LNCaP clone FGC (cell line): ENCODE measurements around the gene PTPRT.

Source experiments
- DNase-seq: peaks from one replicate; pipeline ENCODE4 v3.0.0-alpha.2; 2011; ENCODE audit warnings: low read depth
- H3K4me3 ChIP-seq: 2 replicates; pipeline ENCODE4 v1.5.1; 2011; ENCODE audit warnings: mild to moderate bottlenecking, low read depth, low read length, control low read depth
- TF ChIP-seq, protein P1 (sequence below): IDR thresholded peaks from 2 replicates; pipeline ENCODE4 v1.5.1; 2012; ENCODE audit warnings: mild to moderate bottlenecking; ENCODE audit not compliant: control insufficient read depth, insufficient read depth; ENCODE audit errors: extremely low read depth

Gene PTPRT

DNA sequence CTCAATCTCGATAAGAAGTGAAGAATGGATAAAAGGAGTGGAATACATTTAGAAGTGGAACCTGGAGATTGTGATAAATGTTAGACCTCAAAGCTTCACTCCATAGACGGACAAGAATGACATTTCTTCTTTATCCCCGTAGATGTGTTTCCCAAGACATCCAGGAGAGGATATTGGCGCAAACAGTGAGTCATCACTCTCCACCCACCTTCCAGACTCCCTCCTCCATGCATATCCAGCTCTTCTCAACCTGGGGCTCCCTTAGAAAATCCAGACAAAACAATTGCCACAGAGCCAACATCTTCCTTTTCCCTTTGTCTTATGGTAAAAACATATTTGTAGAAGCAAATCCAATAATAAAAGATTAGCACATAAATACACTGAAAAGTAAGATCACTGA, 586.1 kb downstream of the PTPRT start:
- H3K4me3 ChIP-seq, result no peak overlapping the region
- TF ChIP-seq, protein P1, sequence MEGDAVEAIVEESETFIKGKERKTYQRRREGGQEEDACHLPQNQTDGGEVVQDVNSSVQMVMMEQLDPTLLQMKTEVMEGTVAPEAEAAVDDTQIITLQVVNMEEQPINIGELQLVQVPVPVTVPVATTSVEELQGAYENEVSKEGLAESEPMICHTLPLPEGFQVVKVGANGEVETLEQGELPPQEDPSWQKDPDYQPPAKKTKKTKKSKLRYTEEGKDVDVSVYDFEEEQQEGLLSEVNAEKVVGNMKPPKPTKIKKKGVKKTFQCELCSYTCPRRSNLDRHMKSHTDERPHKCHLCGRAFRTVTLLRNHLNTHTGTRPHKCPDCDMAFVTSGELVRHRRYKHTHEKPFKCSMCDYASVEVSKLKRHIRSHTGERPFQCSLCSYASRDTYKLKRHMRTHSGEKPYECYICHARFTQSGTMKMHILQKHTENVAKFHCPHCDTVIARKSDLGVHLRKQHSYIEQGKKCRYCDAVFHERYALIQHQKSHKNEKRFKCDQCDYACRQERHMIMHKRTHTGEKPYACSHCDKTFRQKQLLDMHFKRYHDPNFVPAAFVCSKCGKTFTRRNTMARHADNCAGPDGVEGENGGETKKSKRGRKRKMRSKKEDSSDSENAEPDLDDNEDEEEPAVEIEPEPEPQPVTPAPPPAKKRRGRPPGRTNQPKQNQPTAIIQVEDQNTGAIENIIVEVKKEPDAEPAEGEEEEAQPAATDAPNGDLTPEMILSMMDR, result no peak
- DNase-seq, result no peak

DNA sequence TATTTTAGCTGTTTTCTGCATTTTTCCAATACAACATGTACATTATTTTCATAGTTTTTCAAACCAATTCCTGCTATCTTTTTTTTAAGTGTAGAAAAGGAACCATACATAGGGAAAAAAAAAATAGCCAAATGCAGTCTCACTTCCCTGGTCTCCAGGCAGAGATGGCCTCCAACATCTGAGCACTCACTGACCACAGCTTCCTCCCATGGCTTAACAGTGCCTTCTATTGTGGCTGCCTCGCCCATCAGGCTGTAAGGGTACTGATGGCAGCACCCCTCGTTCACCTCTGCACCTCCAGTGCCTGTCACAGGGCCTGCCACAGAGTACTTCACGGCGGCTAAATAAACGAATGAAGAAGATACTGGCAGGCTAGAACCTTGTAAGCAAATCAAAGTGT, 591.1 kb downstream of the PTPRT start:
- TF ChIP-seq, protein P1, result no peak
- no peak overlapping the region for H3K4me3 ChIP-seq
- DNase-seq, result no peak

DNA sequence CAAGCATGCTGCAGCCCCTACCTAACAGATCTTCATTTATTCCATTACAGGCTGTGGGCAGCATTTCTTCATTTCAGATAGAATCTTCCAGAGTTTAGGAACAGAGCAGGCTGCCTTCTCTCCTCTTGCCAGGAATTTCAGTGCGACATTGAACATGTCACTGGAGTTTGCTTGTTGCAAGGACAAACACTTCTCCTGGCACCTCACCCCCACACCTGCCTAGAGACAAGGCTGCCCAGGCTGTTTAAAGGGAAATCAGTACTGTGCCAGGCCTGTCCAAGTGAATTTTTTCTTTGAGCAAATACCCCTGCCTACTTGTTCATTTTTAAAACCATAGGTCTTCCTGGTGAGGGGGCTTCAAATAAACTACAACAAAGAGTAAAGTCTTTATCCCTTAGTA, 594.1 kb downstream of the PTPRT start:
- TF ChIP-seq, protein P1, result no peak
- no peak for DNase-seq
- H3K4me3 ChIP-seq, result no peak overlapping the region

DNA sequence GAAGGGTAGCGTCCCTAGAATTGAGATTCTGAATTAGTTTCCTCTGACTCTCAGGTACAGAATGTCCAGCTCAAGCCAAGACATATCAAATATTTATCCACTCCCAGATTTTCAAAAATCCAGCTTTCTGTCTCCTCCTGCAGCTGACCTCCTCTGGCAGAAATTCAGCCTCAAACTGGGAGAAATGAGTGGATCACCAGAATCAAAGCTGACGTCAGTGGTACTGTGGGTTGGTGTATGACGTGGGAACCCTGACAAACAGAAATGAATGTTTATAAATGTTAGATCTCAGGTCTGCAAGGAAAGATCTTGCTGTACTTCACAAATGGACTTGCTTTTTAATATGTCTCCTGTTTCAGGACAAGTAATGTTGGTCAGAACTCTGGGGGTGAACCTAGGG, 595.0 kb downstream of the PTPRT start:
- H3K4me3 ChIP-seq, result no peak overlapping the region
- TF ChIP-seq, protein P1, result no peak
- no peak for DNase-seq

DNA sequence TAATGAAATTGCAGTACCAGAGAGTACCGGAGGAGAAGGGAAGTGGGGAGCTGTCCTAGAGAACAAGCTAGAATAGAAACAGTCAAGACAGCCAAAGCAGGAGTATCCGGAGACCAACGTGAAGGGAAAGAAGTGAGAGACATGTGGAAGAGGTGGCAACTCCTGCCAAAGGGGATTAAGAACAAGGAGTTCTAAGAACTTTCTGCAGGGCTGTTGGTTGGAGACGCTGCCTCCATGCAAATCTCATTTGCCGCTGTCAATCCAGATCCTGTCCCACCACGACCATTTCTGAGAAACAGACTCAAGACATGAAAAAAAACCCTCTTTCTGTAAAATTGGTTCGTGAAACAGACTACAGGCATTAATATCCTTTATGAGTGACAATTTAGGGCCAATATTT, 595.7 kb downstream of the PTPRT start:
- H3K4me3 ChIP-seq, result no peak overlapping the region
- TF ChIP-seq, protein P1, result no peak
- no peak for DNase-seq

DNA sequence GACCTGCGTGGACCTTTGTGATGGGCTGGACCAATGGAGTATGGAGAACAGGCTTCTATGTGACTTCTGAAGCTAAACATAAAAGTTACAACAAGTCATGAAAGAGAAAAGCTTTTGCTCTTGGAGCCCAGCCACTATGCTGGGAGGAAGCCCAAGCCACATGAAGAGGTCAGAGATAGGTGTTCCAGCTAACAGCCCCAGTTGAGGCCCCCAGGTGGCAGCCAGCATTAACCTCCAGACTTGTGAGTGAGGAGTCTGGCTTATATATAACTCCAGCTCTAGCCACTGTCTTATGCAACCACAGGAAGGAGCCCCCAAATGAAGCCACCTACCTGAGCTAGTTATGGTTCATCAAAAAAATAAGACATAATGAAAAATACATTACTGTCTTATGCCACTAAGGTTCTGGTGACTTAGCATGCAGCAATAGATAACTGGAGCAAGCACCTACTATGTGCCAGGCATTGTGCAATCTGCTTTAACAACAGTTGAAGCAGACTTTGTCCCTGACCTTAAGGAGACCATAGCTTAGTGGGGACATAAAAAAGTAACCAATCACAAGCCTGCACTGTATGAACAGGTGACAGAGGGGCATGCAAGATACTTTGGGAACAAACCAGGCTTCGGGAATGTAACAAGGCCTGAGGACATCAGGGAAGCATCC, 599.6 kb downstream of the PTPRT start:
- DNase-seq, result no peak
- TF ChIP-seq, protein P1, result no peak
- H3K4me3 ChIP-seq, result no peak overlapping the region

DNA sequence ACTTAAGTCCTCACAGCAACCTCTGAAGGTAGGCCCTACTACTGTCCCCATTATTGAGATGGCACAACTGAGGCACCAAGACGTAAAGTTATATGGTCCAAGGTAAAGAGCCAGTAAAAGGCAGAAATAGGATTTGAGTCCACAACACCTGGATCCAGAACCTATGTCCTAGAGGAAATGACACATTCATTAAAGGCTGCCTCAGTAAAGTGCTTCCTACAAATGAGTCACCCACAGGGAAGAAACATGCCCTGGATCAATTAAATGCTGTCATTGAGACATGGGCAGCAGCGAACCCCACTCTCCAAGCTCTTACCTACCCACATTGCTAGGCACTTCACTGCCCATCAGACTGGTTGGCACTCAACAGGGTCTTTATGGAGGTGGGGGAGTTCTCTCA, 600.9 kb downstream of the PTPRT start:
- no peak overlapping the region for H3K4me3 ChIP-seq
- DNase-seq, result no peak
- TF ChIP-seq, protein P1, result no peak
